GM23338 (cell line): Measurements from ENCODE around the gene MID1.

Source experiments
- CTCF ChIP-seq, 2 experiments: fragments of 200-600 bp in 1 of 2; sonication (generic) in 1 of 2; conservative IDR thresholded peaks; 2 replicates each; pipeline versions ENCODE4 v1.5.1 to v1.6.1; 2016 to 2017; ENCODE audit warnings: antibody characterized with exemption in 2 of 2, low read depth in 2 of 2, mild to moderate bottlenecking in 2 of 2, moderate library complexity in 1 of 2
- EZH2 ChIP-seq: fragments of 200-600 bp; sonication (generic); IDR thresholded peaks from one replicate; pipeline ENCODE4 v1.8.0; 2017; ENCODE audit warnings: antibody characterized with exemption, mild to moderate bottlenecking, low read depth; ENCODE audit not compliant: unreplicated experiment
- POLR2AphosphoS5 ChIP-seq: IDR thresholded peaks from 2 replicates; pipeline ENCODE4 v1.6.1; 2016; ENCODE audit warnings: antibody characterized with exemption, low read depth
- REST ChIP-seq: IDR thresholded peaks from one replicate; pipeline ENCODE4 v1.6.1; 2018; ENCODE audit warnings: antibody characterized with exemption; ENCODE audit not compliant: unreplicated experiment

DNA sequence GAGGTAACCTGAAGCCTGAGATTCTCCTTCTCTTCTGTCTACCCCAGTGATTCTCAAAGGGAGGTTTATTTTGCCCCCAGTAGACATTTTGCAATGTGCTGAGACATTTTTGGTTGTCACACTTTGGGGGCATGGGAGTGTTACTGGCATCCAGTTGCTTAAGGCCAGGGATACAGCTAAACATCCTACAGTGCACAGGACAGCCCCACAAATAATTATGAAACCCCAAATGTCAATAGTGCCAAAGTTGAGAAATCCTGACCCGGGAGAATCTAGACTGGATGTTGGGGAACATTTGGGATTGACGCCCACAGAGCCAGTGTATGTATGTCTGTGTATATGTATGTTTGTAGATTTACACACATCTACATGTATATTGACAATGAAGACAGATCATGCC, 13.2 kb downstream of the MID1 start:
- no peak for TF ChIP-seq REST
- no peak for TF ChIP-seq EZH2
- no peak for TF ChIP-seq CTCF (conservative IDR thresholded peaks at IDR 0.05; ENCODE audit: low read depth in 2 of 2)
- no peak for TF ChIP-seq POLR2AphosphoS5
